Stimulated activated CD8-positive, alpha-beta memory T cell treated with anti-CD3 and anti-CD28 coated beads, Interleukin-7, amount 100 ng/mL, for 4 hours (primary cell): ENCODE data around the gene RELN.
"Not testable (repeated sequence)": the region's sequence is repeated elsewhere in the genome, so short reads cannot be mapped to it uniquely, and the experiment has no call there.

Experiments
- DNase-seq, 2 donors: peaks; one replicate each; pipeline ENCODE4 v3.0.0-alpha.2; 2020; ENCODE audit warnings: low read depth in 2 of 2

Gene RELN

DNA sequence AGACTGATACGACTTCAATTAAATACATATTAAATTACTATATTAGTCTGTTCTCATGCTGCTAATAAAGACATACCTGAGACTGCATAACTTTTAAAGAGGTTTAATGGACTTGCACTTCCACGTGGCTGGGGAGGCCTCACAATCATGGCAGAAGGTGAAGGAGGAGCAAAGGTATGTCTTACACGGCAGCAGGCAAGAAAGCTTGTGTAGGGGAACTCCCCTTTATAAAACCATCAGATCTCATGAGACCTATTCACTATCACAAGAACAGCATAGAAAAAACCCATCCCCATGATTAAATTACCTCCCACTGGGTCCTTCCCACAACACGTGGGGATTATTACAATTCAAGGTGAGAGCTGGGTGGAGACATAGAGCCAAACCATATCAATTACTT lies 92.6 kb downstream of the RELN start:
- not testable (repeated sequence) for DNase-seq

DNA sequence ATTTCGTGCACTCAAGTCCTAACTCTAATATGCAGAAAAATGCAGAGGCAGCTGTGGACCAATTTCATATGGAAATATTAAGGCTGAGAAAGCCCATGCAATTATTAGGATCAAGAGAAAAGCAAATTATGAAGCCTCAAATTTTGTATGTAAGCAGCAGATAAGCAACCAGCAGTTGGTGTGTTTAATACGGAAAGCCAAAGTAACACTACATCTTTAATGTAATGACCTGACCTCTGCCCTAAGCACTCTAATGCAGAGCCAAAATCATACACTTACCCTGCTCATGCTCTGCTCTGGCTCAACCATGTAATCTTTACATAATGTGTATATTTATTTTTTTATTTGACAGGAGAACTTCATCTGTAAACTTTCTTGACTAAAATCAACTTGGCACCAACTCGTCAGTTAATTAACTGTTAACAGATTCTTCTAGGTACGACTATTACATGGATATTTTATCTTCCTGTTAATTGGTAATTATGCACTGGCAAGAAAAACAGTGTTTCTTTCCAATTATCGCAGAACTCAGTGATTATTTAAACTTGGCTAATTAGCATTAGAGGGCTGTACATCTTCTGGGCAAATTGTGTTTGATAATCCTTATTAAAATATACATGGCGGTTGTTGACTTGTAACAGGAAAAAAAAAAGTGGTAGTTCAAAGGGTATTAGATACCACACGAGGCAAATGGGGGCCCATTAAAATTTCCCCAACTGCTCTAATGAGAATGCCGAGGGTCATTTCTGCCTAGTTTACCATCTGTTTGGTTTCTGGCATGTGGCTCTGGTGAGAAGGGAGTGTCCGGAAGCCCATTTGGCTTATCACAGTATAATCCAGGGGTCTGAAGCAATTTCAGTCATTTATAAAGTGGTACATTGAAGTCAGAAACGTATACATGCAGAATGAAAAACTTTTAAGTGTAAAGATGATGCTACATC lies 94.5 kb downstream of the RELN start:
- DNase-seq: no peak

DNA sequence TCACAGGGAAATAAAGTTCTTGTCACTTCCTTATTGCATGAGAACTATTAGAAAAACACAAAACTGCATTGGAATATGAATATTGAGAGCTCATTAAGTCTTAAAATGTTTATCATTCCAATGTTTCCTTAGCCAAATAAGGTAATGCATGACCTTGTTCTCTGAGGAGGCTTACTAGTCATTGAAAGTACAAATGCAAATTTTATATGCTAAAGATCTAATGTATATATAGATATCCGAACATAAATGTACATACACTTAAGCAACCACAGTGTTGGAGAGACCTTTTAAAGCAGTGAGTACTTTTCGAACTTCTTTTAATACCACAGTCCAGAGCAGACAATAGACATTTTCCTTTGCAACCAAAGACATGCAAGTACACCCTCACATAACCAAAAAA lies 96.1 kb downstream of the RELN start:
- no peak for DNase-seq

DNA sequence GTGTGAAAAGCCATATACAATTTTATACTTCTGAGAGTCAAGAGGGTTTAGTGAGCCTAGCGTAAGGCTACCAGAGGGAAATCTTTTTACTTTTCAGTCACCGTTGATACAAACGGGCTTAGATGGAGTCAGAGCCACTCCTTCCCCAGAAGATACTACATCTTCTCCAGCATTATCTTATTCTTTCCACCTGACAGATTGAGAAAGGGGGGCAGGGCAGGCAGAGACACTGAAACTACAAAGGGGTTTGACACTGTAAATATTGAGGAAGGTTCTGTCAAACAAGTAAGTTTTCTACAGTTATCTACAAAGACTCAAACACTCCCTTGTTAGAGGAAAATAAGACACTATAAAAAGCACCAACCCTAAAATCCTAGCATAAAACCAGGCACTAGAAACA lies 100.0 kb downstream of the RELN start:
- DNase-seq: no peak

DNA sequence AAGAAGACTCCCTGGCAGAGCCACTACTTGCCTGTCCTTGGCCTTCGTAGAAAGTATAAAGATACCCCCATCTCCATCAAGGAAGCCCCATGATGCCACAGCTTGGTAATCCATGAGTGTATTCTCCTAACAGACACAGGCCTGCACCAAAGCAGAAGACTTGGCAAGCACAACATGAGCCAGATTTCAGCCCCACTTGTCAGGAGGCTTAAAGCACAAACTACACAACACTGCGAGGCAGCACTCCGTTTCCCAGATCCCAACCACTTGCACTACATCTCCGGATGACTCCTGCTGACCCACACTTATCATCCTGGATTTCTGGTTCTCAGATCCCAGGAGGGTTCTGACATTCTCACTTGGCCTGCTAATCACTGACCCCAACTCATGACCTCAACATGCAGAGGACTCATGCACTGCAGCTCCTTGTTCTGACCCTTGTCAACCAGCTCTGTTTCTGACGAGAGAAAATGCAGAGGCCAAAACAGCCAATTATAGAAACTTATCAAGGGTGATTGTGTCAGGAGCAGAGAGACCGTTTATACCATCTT lies 100.8 kb downstream of the RELN start:
- DNase-seq: no peak

DNA sequence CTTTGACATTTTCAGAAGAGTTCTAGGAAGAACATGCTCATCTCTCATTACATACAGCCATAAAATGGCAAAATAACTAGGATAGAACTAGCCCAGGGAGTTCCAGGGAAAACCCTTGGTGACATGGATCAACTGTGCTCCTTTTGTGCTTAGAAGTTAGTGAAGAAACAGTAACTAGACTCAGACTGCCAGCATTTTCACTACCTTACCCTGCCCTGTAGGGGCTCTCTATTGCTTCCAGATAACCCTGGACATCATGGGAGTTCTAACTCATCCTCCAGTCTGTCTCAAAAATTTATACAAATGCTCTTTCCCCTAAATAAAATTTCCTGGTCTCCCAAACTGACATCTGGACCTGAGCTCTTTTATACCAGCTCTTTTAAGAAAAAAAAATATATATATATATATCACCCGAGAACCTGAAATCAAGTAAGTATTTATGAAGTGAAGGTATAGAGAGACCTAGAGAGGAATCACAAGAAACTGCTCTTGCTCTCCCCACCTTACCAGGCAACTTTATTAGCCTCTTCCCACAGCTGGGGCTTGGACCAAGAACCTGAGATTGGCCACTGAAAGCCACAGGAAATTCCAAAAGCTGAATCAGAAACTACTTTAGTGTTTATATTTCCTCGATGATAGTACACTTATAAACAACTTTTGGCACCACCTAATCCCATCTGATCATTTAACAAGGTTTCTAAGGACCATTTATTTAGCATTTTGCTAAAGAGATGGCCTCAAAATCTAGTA lies 101.4 kb downstream of the RELN start:
- no peak for DNase-seq

DNA sequence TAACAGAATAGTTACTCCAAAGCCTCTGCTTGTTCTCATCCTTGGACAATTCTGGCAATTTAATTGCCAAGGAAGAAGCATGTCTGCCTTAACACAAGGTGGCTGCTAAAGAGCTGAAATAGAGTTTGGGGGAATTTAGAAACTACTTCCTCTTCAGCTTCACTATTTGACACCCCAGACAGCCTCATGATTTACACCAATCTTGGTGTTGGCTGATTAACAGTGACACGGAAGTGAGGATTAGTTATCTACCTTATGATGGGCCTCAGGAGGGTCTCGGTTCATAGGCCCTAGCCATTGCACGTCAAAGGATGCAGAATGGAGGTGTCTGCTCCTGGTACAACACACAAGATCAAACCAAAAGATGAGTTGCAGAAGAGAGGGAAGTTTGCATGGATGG lies 102.4 kb downstream of the RELN start:
- DNase-seq: no peak

DNA sequence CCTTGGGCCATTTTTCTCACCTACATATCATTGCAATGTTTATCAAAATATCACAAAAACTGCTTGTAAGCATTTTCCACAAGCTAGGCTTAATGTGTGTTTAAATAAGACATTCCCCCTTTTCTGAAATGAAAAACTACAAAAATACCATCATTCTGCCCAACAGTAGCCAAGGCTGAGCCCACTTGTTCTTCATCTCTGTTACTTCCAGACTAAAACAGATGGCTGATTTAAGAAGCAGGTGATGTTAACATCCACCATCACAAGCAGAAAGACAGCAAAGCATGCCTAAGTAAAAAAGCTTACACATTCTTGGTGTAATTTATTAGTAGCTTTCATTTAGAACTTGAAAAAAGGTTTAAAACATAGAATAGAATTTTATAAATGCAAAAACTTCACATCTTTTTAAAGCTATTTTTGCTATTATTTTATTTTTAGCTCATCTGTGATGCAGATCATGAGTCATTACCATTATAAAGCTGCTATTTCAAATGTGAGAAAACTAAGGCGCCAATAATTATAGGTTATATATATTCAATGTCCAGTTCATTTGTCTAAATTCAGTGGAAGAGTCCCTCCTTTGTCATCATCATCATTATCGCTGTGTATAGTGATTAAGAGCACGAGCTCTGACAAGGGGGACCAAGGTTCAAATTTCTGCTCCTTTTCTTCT lies 109.4 kb downstream of the RELN start:
- DNase-seq: no peak

DNA sequence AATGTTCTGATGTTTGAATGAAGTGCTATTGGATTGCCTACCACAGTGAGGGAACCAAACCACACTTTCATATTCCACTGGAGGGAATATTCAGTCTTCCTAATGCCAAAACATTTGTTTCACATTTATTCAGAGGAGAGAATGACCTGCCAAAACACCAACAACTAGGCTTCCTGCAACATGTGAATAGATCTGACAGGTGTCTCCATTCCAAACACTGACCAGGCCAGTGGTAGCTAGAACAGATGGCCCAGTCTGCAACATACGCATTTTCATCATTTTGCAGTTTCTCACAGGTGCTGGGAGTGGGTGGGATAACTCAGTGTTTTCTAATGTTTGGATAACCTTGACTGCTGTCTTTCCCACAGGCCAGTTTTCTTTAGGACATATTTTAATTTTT lies 110.0 kb downstream of the RELN start:
- no peak for DNase-seq

DNA sequence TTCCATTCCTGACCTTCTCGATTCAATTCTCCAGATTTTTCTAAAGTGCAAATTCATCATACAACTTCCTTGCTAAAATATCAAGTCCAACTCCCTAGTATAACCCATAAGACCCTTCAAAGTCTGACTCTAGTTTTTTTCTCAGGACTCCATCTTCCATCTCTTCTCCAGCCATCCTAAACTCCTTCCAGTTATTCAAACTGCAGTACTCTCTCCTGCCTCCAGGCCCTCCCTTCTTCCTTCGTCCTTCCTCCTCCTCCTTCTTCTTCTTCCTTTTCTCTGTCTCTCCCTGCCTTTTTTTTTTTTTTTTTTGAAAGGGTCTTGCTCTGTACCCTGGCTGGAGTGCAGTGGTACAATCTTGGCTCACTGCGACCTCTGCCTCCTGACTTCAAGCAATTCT lies 111.9 kb downstream of the RELN start:
- DNase-seq: no peak

DNA sequence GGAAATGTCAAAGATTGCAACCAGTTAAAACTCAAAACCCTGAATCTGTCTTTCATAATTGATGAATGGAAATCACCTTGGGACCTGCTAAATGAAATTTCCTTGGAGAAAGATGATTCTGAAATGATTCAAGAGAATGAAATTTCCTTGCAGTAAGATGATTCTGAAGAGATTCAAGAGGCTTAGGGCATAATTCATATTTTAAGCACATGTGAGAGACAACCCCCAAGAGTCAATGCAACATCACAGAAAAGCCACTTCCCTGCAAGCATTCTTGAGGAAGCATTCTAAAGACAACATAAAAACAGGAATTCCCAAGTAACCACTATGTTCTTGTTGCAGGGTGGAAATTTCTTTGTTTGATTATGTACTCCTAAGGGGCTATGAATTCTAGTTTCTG lies 113.7 kb downstream of the RELN start:
- no peak for DNase-seq

DNA sequence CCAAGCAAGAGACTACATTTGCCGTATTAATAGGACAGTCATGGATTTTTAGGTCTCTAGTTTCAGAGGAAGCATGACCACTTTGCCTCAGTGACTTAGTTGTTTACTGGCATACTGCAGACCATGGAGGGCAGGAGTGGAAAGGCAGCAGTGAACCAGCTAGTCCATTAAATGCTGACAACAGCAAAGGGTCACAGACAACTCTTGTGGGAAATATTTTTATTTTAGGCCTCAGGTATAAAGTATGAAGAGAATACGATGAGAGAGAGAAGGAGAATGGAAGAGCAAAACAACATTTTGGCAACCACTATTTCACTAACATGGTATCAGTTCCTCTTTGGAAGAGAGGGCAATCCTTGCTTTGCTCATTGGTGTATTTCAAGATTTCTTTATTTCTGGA lies 118.0 kb downstream of the RELN start:
- DNase-seq: no peak

DNA sequence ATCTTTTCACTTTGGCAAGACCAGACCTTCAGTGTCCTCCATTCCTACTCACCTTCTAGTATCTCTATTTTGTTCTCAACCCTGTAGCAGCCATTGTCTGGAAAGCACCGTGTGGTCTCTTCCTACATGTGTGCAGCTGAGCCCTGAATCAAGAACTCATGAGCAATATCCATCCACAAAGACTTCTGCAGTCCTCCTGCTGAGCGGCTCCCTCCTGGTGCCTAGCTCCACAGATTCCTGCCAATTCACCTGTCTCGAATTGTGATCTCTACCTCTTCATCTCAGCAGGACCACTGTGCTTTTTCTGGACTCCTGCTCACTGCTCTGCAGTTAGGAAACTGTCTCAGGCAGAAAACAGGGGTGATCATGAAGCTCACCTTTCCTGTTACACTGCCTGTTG lies 118.8 kb downstream of the RELN start:
- DNase-seq: no peak

DNA sequence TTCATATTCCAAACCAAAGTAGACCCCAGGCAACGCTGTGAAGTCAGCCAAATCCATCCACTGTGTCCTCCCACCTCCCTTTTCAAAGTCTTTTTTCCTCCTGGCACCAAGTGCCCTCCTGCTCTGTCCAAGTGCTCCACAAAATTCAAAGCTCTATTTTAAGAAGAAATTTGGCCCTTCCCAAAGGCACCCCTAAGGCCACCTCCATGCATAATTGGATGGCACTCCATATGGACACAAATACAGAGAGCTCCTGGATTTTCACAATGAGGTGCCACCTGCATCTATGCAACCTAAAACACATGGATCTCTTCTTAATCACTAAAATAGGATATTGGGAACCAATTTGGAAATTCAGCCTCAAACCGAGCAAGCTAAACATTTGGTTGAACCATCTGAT lies 121.6 kb downstream of the RELN start:
- no peak for DNase-seq

DNA sequence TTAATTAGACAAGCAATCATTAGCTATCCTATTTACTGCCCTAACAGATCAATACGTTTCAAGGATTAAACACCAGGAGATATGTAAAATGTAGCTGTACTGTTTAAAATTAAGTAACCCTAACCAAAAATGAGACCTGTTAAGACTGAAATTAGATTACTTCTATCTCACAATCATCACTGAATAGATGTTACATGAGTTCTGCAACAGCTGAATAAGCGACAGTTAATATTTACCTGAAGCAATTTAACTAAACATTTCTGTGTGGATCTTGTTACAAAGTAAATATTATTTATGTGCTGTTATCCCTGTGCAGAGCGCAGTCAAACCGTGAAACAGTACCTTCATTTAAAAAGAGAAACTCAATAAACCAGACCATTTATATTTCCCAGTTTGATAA lies 122.5 kb downstream of the RELN start:
- DNase-seq: no peak

DNA sequence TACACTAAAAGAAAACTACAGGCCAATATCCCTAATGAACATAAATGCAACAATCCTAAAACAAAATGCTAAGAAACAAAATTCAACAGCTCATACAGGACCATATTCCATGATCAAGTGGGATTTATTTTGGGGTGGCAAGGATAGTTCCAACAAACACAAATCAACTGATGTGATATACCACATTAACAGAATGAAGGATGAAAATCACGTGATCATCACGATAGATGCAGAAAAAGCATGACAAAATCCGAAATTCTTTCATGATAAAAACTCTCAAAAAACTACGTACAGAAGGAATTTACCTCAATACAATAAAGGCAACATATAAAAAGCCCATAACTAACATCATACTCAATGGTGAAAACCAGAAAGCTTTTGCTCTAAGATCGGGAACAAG lies 124.0 kb downstream of the RELN start:
- DNase-seq: no peak

DNA sequence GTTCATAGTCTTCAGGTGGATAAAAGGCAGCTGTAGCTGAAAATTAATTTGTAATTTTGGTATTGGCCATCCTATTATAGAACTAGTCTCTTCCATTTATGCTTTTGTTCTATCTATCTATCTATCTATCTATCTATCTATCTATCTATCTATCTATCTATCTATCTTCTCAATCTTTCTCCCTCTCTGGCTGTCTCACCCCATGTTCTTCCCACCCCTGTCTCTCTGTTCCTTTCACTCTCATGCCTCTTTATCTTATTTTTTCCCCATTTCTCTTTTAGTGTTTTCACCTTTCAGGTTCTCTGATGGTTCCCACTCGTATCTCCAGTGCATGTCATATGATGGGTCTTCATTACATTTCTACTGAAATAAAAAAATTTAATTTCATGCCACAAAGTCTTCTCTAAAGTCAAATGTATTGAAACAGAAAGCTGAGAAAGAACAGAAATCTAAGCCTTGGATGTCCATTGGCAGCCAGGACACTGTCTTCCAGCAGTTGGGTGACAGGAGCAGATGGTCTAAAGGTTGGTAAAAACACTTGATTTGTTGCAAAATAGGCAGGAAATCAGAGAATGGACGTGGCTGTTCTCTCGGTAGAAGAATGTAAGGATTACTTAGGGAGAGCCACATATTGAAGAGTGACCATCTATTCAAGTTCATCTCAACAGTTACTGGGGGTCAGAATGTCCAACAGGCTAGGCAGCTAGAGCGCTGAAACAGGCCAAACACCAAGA lies 127.0 kb downstream of the RELN start:
- no peak for DNase-seq

DNA sequence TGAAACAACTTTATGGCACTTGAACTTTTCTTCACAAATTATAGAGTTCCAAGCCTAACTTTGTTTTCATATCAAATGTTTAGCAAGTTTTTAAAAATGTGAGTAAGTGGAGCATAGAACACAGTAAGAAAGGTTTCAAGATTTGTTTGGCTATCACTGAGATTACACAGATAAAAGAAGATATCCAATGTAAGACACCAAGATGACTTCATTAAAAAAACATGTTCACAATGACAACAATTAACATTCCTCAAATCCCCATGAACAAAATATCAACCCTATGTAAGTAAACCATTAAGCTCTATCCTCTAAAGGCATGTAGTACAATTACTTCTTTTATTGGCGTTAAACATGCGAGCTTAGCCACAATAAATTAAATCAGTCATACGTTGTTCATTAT lies 129.7 kb downstream of the RELN start:
- DNase-seq: no peak

DNA sequence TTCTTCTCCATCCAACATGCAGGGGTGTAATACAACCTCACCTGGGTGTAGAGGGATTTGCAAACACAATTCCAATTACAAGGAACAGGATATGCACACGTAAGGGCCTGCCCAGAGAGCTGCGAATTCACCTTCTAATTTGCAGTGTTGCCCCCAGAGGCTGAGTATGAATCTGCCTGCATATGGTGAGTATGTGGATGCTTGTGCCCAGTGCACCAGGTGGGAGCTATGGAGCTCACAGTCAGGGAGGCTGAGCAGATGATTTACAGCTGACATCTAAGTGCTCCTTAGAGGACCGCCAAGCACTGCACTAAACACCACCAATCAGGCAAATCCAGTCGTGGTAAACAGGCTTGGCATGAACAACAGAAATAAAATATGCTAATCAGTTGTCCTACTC lies 132.0 kb downstream of the RELN start:
- no peak for DNase-seq

DNA sequence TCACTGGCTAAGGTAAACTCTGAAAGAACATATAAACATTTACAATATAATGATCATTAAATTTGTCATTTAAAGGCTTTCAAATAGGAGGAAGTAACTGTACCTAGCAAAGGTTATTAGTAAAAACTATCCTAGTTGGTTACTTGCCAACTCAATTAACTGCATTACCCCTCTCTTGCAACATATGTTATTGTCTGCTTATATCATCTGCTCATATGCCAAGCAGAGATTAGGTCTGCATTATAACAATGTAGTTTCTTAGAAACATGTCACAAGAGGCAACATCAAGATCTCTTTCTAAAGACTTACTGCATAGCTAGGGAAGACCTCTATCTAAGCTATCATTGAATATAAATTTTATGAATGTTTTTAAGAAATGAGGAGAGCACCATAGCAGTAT lies 132.5 kb downstream of the RELN start:
- no peak for DNase-seq

DNA sequence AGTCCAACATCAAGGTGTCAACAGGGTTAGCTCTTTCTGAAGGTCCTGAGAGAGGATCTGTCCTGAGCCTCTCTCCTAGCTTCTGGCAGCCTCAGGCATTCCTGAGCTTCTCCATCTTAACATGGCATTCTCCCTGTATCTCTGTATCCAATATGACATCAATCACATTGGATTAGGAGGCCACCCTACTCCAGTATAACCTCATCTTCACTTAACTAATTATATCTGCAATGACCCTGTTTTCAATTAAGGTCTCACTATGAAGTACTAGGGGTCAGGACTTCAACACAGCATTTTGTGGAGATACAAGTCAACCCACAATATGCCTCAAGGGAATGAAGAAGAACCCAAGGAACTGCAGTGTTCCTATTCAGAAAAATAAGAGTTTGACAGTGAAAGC lies 133.8 kb downstream of the RELN start:
- no peak for DNase-seq

DNA sequence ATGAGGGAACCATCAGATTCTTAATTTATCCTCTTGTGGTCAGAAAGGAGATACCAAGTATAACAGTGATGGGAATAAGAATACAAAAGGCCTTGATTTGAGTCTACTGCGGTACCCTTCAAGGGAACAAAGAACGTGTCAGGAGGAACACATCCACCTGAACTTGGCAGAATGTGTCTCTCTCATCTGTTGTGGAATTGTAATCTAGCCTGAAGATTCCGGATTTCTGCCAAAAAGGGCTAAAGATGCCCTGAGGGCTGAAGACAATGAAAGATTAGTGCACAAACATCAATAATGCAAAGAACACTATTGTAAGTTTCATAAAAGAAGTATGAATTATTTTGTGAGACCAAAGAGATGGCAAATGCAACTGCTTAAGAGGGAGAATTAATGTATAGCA lies 134.8 kb downstream of the RELN start:
- no peak for DNase-seq
